Loucy (cell line): ENCODE results near the gene CHST12.

Experiments
- EZH2phosphoT487 ChIP-seq: fragments of 200-600 bp; IDR thresholded peaks from 2 replicates; pipeline ENCODE4 v1.6.1; 2018; ENCODE audit warnings: antibody characterized with exemption, mild to moderate bottlenecking, moderate library complexity, borderline replicate concordance
- TF ChIP-seq, protein P1 (sequence below): fragments of 200-600 bp; sonication (generic); conservative IDR thresholded peaks from 2 replicates; pipeline ENCODE4 v1.5.1; 2014; ENCODE audit warnings: mild to moderate bottlenecking, antibody characterized with exemption, low read length

DNA sequence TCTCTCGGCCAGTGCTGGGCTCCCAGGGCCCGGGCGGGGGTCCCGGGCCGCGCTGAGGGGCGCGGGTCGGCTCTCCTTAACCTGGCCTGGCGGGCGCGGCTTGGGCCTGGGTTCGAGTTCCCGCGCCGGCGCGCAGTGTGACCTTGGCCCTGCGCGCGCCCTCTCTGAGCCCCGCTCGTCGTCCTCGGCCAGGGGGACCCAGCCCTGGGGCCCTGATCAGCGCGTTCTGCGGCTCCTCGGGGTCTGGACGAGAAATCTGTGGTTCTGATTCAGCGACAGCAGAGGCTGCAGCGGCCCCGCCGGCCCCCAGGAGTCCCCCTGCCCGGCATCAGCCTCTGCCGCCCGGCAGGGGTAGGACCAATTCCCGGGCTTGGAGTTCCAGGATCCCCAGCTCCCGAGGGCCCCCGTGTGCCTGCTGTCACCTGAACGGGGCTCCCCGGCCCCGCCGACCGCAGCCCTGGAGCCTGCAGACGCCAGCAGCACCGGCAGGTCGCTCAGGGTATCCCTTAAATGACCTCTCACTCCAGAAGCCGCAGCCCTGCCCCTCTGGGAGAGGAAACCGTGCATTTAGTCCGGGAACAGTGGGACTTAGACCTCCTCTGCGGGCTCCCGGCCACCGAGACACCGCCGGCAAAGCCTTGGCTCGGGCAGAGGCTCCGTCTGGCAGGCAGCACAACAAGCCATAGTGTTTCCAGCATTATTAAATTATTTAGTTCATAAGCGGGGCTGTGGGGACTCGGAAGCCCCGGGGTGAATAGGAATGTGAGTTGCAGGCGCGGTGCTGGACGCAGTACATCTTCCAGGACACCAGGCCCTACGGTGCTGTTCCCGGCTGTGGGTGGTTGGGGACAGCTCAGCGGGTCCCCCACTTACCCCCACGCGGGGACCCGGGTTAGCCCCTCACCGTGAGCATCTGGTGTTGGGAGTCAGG, 572 bp downstream of the CHST12 start:
- TF ChIP-seq, protein P1, sequence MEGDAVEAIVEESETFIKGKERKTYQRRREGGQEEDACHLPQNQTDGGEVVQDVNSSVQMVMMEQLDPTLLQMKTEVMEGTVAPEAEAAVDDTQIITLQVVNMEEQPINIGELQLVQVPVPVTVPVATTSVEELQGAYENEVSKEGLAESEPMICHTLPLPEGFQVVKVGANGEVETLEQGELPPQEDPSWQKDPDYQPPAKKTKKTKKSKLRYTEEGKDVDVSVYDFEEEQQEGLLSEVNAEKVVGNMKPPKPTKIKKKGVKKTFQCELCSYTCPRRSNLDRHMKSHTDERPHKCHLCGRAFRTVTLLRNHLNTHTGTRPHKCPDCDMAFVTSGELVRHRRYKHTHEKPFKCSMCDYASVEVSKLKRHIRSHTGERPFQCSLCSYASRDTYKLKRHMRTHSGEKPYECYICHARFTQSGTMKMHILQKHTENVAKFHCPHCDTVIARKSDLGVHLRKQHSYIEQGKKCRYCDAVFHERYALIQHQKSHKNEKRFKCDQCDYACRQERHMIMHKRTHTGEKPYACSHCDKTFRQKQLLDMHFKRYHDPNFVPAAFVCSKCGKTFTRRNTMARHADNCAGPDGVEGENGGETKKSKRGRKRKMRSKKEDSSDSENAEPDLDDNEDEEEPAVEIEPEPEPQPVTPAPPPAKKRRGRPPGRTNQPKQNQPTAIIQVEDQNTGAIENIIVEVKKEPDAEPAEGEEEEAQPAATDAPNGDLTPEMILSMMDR = no peak
- no peak for TF ChIP-seq EZH2phosphoT487
